Stomach (tissue), 4 donors: ENCODE results near the gene TCEA2.
A peak's percentile ranks its signal among the peaks of the same experiment; 100 is the strongest.

Source experiments
- EP300 ChIP-seq: sonication (generic); formaldehyde crosslinking; IDR thresholded peaks from one replicate; pipeline ENCODE4 v1.6.1; 2017; ENCODE audit warnings: antibody characterized with exemption
- POLR2A ChIP-seq, 4 donors: fragments of 450-650 bp; IDR thresholded peaks; one replicate each; pipeline ENCODE4 v1.6.1; 2016; ENCODE audit warnings: antibody characterized with exemption in 4 of 4, control low read depth in 2 of 4, mild to moderate bottlenecking in 1 of 4, moderate library complexity in 1 of 4
- POLR2AphosphoS5 ChIP-seq, 3 donors: sonication (generic); formaldehyde crosslinking; IDR thresholded peaks; one replicate each; pipeline ENCODE4 v1.6.1; 2016; ENCODE audit warnings: antibody characterized with exemption in 3 of 3

- TF ChIP-seq POLR2A (IDR thresholded peaks at IDR 0.05) (peak in 1 of 4 donors; percentile 76), EP300 (no peak), POLR2AphosphoS5 (IDR thresholded peaks at IDR 0.05) (peak; percentile 74 to 91 (median 83))
These were observed at the start of gene TCEA2 for GRCh38 chr20:64062596-64063388.
